H1 (cell line): ENCODE data around the gene KRTAP10-4.

Source experiments
- CHD1 ChIP-seq: IDR thresholded peaks from 2 replicates; pipeline ENCODE4 v1.6.1; 2012; ENCODE audit warnings: low read depth, low read length, improper control_type of control experiment
- CHD2 ChIP-seq: IDR thresholded peaks from 2 replicates; pipeline ENCODE4 v1.6.1; 2012; ENCODE audit warnings: low read length, improper control_type of control experiment
- JUND ChIP-seq: IDR thresholded peaks from 2 replicates; pipeline ENCODE4 v1.6.1; 2011; ENCODE audit warnings: mild to moderate bottlenecking, improper control_type of control experiment, low read length
- POLR2A ChIP-seq, 2 experiments: IDR thresholded peaks; 1 replicate in 1 of 2; 2 replicates in 1 of 2; pipeline ENCODE4 v1.6.1; 2011; ENCODE audit warnings: low read depth in 2 of 2, low read length in 2 of 2, mild to moderate bottlenecking in 2 of 2; ENCODE audit errors: control extremely low read depth in 1 of 2
- POLR2AphosphoS5 ChIP-seq: IDR thresholded peaks from 2 replicates; pipeline ENCODE4 v1.6.1; 2011; ENCODE audit warnings: low read depth, low read length
- SIN3A ChIP-seq, 2 experiments: IDR thresholded peaks in 1 of 2; conservative IDR thresholded peaks in 1 of 2; 2 replicates each; pipeline ENCODE4 v1.6.1; 2011 to 2012; ENCODE audit warnings: low read length in 2 of 2, improper control_type of control experiment in 1 of 2, low read depth in 1 of 2, mild to moderate bottlenecking in 1 of 2
- TAF1 ChIP-seq: IDR thresholded peaks from 2 replicates; pipeline ENCODE4 v1.6.1; 2011; ENCODE audit warnings: mild to moderate bottlenecking, low read depth, low read length

DNA sequence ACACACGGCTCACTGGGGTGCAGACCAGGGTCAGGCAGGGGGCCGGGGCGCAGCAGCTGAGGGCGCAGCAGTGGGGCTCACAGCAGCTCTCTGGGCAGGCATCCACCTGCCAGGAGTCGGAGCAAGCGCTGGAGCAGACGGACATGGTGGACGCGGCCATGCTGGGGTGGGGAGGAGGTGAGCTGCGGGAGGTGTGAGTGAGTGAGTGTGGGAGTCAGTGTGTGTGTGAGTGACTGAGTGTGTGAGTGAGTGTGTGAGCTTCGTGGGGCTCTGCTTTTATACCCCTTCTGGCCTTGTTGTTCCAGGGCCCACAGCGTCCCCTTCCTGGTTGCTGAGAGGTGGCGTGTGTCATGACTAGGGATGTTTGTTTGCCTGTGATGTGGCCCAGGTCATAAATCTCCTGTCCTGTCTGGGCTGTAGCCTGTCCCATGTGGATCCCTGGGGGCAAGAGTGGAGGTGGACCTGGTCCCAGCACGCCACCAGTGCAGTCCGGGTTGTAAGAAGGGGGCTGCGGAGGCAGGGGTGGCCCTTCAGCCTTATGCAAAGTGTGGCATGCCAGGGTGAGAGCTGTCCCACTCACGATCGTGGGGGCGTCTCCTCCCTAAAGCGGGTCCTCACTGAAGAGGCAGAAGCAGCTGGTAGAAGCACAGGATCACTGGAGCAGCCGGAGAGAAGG is 33.4 kb upstream of the KRTAP10-4 start, which contains the start of gene KRTAP10-1:
- no peak for TF ChIP-seq JUND
- no peak for TF ChIP-seq SIN3A (conservative IDR thresholded peaks at IDR 0.05 in 1 of 2, IDR thresholded peaks at IDR 0.05 in 1 of 2; ENCODE audit: low read depth in 1 of 2, low read length in 2 of 2)
- TF ChIP-seq TAF1, result no peak
- no peak for TF ChIP-seq POLR2A (IDR thresholded peaks at IDR 0.05; ENCODE audit: control extremely low read depth in 1 of 2, low read depth in 2 of 2, low read length in 2 of 2)
- no peak for TF ChIP-seq CHD2
- no peak for TF ChIP-seq CHD1
- no peak for TF ChIP-seq POLR2AphosphoS5
